NB4 (cell line): ENCODE data around the gene SDHB.

ENCODE experiments used
- CTCF ChIP-seq: IDR thresholded peaks from one replicate; pipeline ENCODE4 v1.5.1; 2012; ENCODE audit warnings: low read depth, low read length
- MYC ChIP-seq: IDR thresholded peaks from 2 replicates; pipeline ENCODE4 v1.6.1; 2011; ENCODE audit warnings: low read depth, low read length
- POLR2A ChIP-seq: IDR thresholded peaks from 2 replicates; pipeline ENCODE4 v1.6.1; 2011; ENCODE audit warnings: mild to moderate bottlenecking; ENCODE audit not compliant: insufficient read length; ENCODE audit errors: extremely low read depth

GRCh38 chr1:17018849-17019248, 35.0 kb downstream of the SDHB start:
- TF ChIP-seq CTCF (no peak), POLR2A (no peak), MYC (no peak)
